ENCODE results near the gene SPTLC2. TPM values are rescaled to one million over a fixed set of nuclear protein-coding genes. Genes with fewer than 3 reads are reported as not detected.
A peak's percentile ranks its signal among the peaks of the same experiment; 100 is the strongest.
"Not testable (repeated sequence)": the region's sequence is repeated elsewhere in the genome, so short reads cannot be mapped to it uniquely, and the experiment has no call there.

The SPTLC2 gene, protein sequence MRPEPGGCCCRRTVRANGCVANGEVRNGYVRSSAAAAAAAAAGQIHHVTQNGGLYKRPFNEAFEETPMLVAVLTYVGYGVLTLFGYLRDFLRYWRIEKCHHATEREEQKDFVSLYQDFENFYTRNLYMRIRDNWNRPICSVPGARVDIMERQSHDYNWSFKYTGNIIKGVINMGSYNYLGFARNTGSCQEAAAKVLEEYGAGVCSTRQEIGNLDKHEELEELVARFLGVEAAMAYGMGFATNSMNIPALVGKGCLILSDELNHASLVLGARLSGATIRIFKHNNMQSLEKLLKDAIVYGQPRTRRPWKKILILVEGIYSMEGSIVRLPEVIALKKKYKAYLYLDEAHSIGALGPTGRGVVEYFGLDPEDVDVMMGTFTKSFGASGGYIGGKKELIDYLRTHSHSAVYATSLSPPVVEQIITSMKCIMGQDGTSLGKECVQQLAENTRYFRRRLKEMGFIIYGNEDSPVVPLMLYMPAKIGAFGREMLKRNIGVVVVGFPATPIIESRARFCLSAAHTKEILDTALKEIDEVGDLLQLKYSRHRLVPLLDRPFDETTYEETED
- 10 to 100 TPM; 13.1 to 31.1 (median 22.2) TPM for total RNA-seq
- 10 to 100 TPM in 1 of 2 donors, 1 to 10 TPM in 1; 8.0 to 18.4 TPM for polyA plus RNA-seq
- long read RNA-seq, donor 1, full-length matches to known transcripts: 34 of 54 reads
- long read RNA-seq, donor 1, partial matches to known transcripts: 4 of 54 reads
- long read RNA-seq, donor 1, other reads (novel, unspliced or antisense): 16 of 54 reads
- long read RNA-seq, donor 2, full-length matches to known transcripts: 7 of 7 reads
- long read RNA-seq, donor 2, partial matches to known transcripts: 0 of 7 reads
- long read RNA-seq, donor 2, other reads (novel, unspliced or antisense): 0 of 7 reads
- long read RNA-seq, donor 3, full-length matches to known transcripts: 29 of 34 reads
- long read RNA-seq, donor 3, partial matches to known transcripts: 2 of 34 reads
- long read RNA-seq, donor 3, other reads (novel, unspliced or antisense): 3 of 34 reads

DNA sequence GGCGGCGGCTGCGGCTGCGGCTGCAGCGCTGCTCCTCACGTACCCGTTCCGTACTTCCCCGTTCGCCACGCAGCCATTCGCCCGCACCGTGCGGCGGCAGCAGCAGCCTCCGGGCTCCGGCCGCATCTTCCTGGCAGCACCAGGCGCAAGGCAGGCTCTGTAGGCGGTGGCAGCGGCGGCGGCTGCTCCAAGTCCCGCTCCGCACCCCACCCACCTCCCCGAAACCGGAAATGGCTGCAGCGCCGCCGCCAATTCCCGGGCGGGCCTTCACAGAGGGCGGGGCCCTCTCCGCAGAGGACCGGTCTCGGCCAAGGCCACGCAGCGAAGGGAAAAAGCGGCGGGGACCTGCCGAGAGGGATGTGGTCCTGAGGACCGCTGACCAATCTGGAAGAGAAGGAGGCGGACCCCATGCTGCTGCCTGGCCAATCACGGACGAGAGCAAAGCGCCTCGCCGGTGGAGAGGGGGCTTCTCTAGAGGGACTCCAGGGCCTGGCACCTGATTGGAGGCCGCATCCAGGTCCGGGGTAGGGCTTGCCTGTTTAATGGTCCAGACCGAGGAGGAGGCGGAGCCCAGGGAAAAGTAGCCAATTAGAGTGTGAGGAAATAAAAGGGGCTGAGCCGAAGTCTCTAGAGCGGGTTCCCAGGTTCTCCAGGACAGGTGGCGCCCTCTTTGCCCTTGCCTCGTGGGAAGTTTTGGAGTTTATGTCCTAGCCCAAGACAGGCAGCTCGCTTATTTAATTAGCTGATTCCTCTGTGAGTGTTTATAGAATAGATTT, at the start of gene SPTLC2:
SPTLC2 (minus strand) TSS at position 184 of the 776 bp plus-strand sequence; CDS start at position 126, 58 bp downstream.
- intact Hi-C loops (cut with DNase I): no loop called here
- WGBS, 3 donors: 0 to 1% (median 1%) methylated on average over 36 to 58 of the region's 58 CpGs
- peak; percentile 96 to 98 (median 97) for DNase-seq
- no peaks in the 10 kb centered on the region for H3K27me3 ChIP-seq
- TF ChIP-seq EP300 (IDR thresholded peaks at IDR 0.05) (no peak), POLR2A (IDR thresholded peaks at IDR 0.05) (peak; percentile 34)
- H3K4me1 ChIP-seq (ENCODE audit: insufficient read depth): peaks cover 3% of the 10 kb centered on the region
- H3K36me3 ChIP-seq: no peaks in the 10 kb centered on the region
- H3K4me3 ChIP-seq: peak within 1 kb of the TSS; percentile 92
- peak within 1 kb of the TSS; percentile 16 to 73 for H3K27ac ChIP-seq
- no peaks in the 10 kb centered on the region for H3K9me3 ChIP-seq

DNA sequence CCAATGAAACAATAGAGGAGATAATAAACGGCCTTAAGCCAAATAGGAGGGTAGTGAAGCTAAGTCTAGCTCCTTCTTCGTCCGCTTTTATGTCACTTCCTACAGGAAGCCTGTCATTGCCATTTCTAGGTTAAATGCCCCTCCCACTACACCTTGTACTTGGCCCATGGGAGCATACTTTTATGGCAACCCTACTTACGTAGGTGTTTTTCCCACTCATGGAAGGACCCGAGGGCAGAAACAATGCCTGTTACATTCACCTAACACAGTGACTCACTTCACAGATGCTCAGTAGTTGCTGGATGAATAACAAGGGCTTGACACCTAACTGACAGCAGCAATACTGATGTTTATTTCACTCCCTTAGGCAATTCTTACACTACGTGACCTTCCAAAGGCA, 46.9 kb upstream of the SPTLC2 start:
- Histone ChIP-seq H3K4me1 (ENCODE audit: insufficient read depth) (no peaks in the 10 kb centered on the region), H3K4me3 (no peak overlapping the region), H3K36me3 (no peaks in the 10 kb centered on the region), H3K9me3 (no peaks in the 10 kb centered on the region), H3K27ac (no peak overlapping the region), H3K27me3 (no peaks in the 10 kb centered on the region)
- 69 to 80% (median 76%) methylated on average over 6 of the region's 6 CpGs for whole genome bisulfite sequencing, 3 donors
- no peak for DNase-seq
- TF ChIP-seq EP300 (IDR thresholded peaks at IDR 0.05) (no peak), POLR2A (IDR thresholded peaks at IDR 0.05) (no peak)
- TF ChIP-seq, protein P1, sequence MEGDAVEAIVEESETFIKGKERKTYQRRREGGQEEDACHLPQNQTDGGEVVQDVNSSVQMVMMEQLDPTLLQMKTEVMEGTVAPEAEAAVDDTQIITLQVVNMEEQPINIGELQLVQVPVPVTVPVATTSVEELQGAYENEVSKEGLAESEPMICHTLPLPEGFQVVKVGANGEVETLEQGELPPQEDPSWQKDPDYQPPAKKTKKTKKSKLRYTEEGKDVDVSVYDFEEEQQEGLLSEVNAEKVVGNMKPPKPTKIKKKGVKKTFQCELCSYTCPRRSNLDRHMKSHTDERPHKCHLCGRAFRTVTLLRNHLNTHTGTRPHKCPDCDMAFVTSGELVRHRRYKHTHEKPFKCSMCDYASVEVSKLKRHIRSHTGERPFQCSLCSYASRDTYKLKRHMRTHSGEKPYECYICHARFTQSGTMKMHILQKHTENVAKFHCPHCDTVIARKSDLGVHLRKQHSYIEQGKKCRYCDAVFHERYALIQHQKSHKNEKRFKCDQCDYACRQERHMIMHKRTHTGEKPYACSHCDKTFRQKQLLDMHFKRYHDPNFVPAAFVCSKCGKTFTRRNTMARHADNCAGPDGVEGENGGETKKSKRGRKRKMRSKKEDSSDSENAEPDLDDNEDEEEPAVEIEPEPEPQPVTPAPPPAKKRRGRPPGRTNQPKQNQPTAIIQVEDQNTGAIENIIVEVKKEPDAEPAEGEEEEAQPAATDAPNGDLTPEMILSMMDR (IDR thresholded peaks at IDR 0.05): no peak
- intact Hi-C loops (cut with DNase I): no loop called here

DNA sequence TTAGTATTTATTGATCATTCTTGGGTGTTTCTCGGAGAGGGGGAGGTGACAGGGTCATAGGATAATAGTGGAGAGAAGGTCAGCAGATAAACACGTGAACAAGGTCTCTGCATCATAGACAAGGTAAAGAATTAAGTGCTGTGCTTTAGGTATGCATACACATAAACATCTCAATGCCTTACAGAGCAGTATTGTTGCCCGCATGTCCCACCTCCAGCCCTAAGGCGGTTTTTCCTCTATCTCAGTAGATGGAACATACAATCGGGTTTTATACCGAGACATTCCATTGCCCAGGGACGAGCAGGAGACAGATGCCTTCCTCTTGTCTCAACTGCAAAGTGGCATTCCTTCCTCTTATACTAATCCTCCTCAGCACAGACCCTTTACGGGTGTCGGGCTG, 45.1 kb upstream of the SPTLC2 start:
- 53 to 68% (median 66%) methylated on average over 4 to 9 of the region's 9 CpGs for WGBS, 3 donors
- H3K4me3 ChIP-seq; H3K27me3 ChIP-seq; DNase-seq; H3K27ac ChIP-seq; H3K9me3 ChIP-seq; H3K36me3 ChIP-seq; H3K4me1 ChIP-seq (ENCODE audit: insufficient read depth); intact Hi-C loops (cut with DNase I): not testable (repeated sequence)

DNA sequence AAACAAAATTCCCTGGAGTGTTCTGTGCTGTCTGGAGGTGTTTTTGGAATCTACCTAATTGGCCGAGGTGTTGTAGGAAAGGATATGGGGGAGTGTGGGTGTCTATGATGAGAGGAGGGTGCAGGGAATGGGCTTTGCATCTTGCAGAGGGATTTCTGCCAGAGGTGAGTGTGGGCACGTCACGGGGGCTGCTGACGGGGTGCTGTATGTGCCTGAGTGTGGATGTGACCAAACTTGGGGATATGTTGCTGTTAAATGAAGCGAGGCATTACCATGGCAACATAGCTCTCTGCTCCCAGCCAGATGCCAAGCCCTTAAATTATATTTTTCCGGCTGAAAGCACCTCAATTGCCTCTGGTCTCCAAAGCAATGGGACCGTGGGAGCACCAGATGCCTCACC, 44.3 kb upstream of the SPTLC2 start:
- TF ChIP-seq POLR2A (IDR thresholded peaks at IDR 0.05) (no peak), EP300 (IDR thresholded peaks at IDR 0.05) (no peak)
- TF ChIP-seq, protein P1 (IDR thresholded peaks at IDR 0.05): no peak
- Histone ChIP-seq H3K9me3 (no peaks in the 10 kb centered on the region), H3K4me3 (no peak overlapping the region), H3K27ac (no peak overlapping the region), H3K4me1 (ENCODE audit: insufficient read depth) (no peaks in the 10 kb centered on the region), H3K27me3 (no peaks in the 10 kb centered on the region), H3K36me3 (no peaks in the 10 kb centered on the region)
- intact Hi-C loops (cut with DNase I): no loop called here
- 44 to 59% (median 45%) methylated on average over 7 of the region's 7 CpGs for WGBS, 3 donors
- no peak for DNase-seq

DNA sequence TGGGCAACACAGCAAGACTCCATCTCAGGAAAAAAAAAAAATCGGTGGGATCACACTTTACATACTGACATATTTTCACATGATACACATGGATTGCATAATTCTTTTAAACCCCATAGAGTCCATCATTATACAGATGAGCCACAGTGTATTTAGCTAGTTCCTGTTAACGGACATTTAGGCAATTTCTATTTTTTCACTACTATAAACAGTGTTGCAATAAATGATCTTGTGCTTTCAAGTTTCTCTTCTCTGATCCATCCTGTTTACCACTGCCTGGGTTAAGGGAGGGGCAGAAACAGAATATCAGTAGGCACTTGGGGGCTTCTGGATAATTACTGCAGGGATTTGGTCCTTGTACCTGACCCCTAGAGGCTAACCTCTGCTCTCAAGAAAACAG, 43.4 kb upstream of the SPTLC2 start:
- no peaks in the 10 kb centered on the region for H3K9me3 ChIP-seq
- H3K27ac ChIP-seq: no peak overlapping the region
- no peaks in the 10 kb centered on the region for H3K36me3 ChIP-seq
- no peak overlapping the region for H3K4me3 ChIP-seq
- DNase-seq: no peak
- intact Hi-C loops (cut with DNase I): loop anchor here in 1 of 4 donors (10.0 kb wide), 1 partner anchor 905 kb away; no protein-coding TSS in a partner anchor
- no peaks in the 10 kb centered on the region for H3K4me1 ChIP-seq (ENCODE audit: insufficient read depth)
- TF ChIP-seq EP300 (IDR thresholded peaks at IDR 0.05): no peak
- TF ChIP-seq, protein P1 (IDR thresholded peaks at IDR 0.05): no peak
- no peak for TF ChIP-seq POLR2A (IDR thresholded peaks at IDR 0.05)
- H3K27me3 ChIP-seq: no peaks in the 10 kb centered on the region
- 75 to 87% (median 75%) methylated on average over 2 of the region's 2 CpGs for WGBS, 3 donors

Data from ovary (tissue), 10 donors.